ENCODE data around the gene KPRP.

Gene KPRP, protein sequence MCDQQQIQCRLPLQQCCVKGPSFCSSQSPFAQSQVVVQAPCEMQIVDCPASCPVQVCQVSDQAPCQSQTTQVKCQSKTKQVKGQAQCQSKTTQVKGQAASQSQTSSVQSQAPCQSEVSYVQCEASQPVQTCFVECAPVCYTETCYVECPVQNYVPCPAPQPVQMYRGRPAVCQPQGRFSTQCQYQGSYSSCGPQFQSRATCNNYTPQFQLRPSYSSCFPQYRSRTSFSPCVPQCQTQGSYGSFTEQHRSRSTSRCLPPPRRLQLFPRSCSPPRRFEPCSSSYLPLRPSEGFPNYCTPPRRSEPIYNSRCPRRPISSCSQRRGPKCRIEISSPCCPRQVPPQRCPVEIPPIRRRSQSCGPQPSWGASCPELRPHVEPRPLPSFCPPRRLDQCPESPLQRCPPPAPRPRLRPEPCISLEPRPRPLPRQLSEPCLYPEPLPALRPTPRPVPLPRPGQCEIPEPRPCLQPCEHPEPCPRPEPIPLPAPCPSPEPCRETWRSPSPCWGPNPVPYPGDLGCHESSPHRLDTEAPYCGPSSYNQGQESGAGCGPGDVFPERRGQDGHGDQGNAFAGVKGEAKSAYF

DNA sequence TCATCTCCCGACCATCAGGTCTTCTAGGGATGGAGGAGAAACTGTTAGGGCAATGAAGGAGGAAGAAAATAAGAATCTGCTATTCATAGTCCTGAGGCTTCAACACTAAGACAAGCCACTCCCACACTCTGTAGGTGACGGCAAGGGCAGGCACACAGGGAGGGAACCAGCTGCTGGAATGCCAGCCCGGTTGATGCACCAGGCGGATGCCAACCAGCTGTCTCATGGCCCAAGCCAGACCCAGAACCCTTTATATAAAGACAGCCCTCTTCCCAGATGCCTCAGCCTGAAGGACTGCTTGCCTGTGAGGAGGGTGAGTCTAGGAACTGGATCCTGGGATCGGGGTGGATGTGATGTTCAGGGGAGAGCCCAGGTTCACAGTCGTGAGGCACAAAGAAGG lies at the start of gene KPRP:
KPRP (plus strand) TSS at position 279 of the 400 bp plus-strand sequence. CDS start 1,564 bp downstream, outside the sequence.
- ChIA-PET POLR2A (no interaction called here), CTCF (interaction anchor here (0.7 kb wide), 2 partner anchors 17 to 299 kb away, joined by 3 read pairs; partner anchors contain the start of gene LCE1F)
- no peak for TF ChIP-seq SP3 (tag by site-specific recombination; IDR thresholded peaks at IDR 0.05)
- no peak for TF ChIP-seq ZNF404 (tag by site-specific recombination; IDR thresholded peaks at IDR 0.05)
- TF ChIP-seq GLI4 (tag by site-specific recombination; IDR thresholded peaks at IDR 0.05) = no peak
- TF ChIP-seq SP2 (tag by site-specific recombination; IDR thresholded peaks at IDR 0.05) = no peak
- no peak for TF ChIP-seq HOXA7 (CRISPR knock-in tag; IDR thresholded peaks at IDR 0.05; ENCODE audit: borderline replicate concordance)
- TF ChIP-seq SCRT1 (tag by site-specific recombination; IDR thresholded peaks at IDR 0.05; ENCODE audit: borderline replicate concordance) = no peak
- TF ChIP-seq BCL11A (tag by site-specific recombination; IDR thresholded peaks at IDR 0.05; ENCODE audit: low read depth) = no peak
- TF ChIP-seq ZBTB7A (tag by site-specific recombination; IDR thresholded peaks at IDR 0.05; ENCODE audit: low read depth) = no peak
- no peak for TF ChIP-seq ZNF558 (tag by site-specific recombination; IDR thresholded peaks at IDR 0.05)
- TF ChIP-seq, protein P1, sequence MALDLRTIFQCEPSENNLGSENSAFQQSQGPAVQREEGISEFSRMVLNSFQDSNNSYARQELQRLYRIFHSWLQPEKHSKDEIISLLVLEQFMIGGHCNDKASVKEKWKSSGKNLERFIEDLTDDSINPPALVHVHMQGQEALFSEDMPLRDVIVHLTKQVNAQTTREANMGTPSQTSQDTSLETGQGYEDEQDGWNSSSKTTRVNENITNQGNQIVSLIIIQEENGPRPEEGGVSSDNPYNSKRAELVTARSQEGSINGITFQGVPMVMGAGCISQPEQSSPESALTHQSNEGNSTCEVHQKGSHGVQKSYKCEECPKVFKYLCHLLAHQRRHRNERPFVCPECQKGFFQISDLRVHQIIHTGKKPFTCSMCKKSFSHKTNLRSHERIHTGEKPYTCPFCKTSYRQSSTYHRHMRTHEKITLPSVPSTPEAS (tag by site-specific recombination; IDR thresholded peaks at IDR 0.05) = no peak
- TF ChIP-seq ZNF768 (tag by site-specific recombination; IDR thresholded peaks at IDR 0.05) = no peak
- TF ChIP-seq KLF9 (tag by site-specific recombination; IDR thresholded peaks at IDR 0.05; ENCODE audit: low read depth) = no peak
- H3K9me3 ChIP-seq (ENCODE audit: control insufficient read depth, insufficient read depth, low read depth, low read length) = no peaks in the 10 kb centered on the region
- no peak within 1 kb of the TSS for H3K27ac ChIP-seq (ENCODE audit: extremely low read depth, low read depth, low read length)
- H3K36me3 ChIP-seq (ENCODE audit: control insufficient read depth in 2 of 2, insufficient read depth in 1 of 2, low read length in 2 of 2) = no peaks in the 10 kb centered on the region
- H3K4me3 ChIP-seq (ENCODE audit: low read depth, low read length) = no peak within 1 kb of the TSS
- H3K4me1 ChIP-seq (ENCODE audit: control insufficient read depth, insufficient read depth, low read length) = no peaks in the 10 kb centered on the region

DNA sequence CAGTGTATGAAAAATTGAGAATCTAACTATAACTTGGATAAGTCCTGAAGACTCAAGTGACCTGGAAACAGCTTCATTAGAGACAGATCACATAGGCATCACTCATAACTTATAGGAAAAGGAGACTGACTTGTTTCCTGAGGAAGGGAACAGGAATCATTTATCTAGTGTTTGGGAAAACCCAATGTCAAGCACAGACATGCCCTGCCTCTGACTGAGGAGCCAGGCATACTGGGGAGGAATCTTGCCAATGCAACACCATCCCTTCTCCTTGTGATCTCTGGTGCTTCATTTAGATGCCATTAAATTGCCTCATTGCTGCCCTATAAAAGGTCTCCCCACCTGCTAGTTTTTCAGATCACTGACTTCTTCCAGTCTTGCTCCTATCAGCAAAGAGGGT lies 39.6 kb upstream of the KPRP start:
- Histone ChIP-seq H3K36me3 (ENCODE audit: control insufficient read depth in 2 of 2, insufficient read depth in 1 of 2, low read length in 2 of 2) (no peaks in the 10 kb centered on the region), H3K9me3 (ENCODE audit: control insufficient read depth, insufficient read depth, low read depth, low read length) (no peaks in the 10 kb centered on the region), H3K4me1 (ENCODE audit: control insufficient read depth, insufficient read depth, low read length) (no peaks in the 10 kb centered on the region), H3K27ac (ENCODE audit: extremely low read depth, low read depth, low read length) (no peak overlapping the region), H3K4me3 (ENCODE audit: low read depth, low read length) (no peak overlapping the region)
- ChIA-PET CTCF (interaction anchor here (0.5 kb wide), 1 partner anchor 64 kb away, joined by 3 read pairs; no protein-coding TSS in a partner anchor), POLR2A (no interaction called here)
- TF ChIP-seq ZNF48 (tag by site-specific recombination; IDR thresholded peaks at IDR 0.05) (no peak), ZNF10 (tag by site-specific recombination; IDR thresholded peaks at IDR 0.05) (no peak)

DNA sequence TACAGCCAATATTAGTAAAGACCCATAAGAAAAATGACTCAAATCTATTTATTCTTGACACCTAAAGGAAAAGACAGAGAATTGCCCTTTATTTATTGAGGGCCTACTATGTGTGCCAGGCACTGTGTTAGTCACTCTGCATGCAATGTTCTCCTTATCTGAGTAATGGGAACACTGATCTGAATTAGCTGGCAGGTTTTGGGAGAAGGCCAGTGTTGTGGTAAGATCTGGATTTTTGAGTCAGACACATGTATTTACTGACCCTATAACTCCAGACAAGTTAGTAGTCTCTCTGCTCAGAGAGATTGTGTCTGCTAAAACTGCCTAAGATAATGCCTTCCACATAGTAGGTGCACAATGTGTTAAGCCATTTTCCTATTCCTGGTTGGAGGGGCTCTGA lies 32.6 kb upstream of the KPRP start:
- H3K27ac ChIP-seq (ENCODE audit: extremely low read depth, low read depth, low read length) = no peak overlapping the region
- CTCF ChIA-PET = interaction anchor here (0.5 kb wide), 1 partner anchor 145 kb away, joined by 3 read pairs; no protein-coding TSS in a partner anchor
- POLR2A ChIA-PET = no interaction called here
- H3K4me1 ChIP-seq (ENCODE audit: control insufficient read depth, insufficient read depth, low read length) = no peaks in the 10 kb centered on the region
- H3K4me3 ChIP-seq (ENCODE audit: low read depth, low read length) = no peak overlapping the region
- no peaks in the 10 kb centered on the region for H3K9me3 ChIP-seq (ENCODE audit: control insufficient read depth, insufficient read depth, low read depth, low read length)
- H3K36me3 ChIP-seq (ENCODE audit: control insufficient read depth in 2 of 2, insufficient read depth in 1 of 2, low read length in 2 of 2) = no peaks in the 10 kb centered on the region
- TF ChIP-seq BCL11A (tag by site-specific recombination; IDR thresholded peaks at IDR 0.05; ENCODE audit: low read depth) (no peak), SP2 (tag by site-specific recombination; IDR thresholded peaks at IDR 0.05) (no peak), ZNF221 (tag by site-specific recombination; IDR thresholded peaks at IDR 0.05; ENCODE audit: borderline replicate concordance) (no peak), ZNF530 (tag by site-specific recombination; IDR thresholded peaks at IDR 0.05; ENCODE audit: low read depth) (no peak), ZNF629 (tag by site-specific recombination; IDR thresholded peaks at IDR 0.05) (no peak), ZNF585B (tag by site-specific recombination; IDR thresholded peaks at IDR 0.05) (no peak), PRDM1 (tag by site-specific recombination; IDR thresholded peaks at IDR 0.05) (no peak), ZNF501 (tag by site-specific recombination; IDR thresholded peaks at IDR 0.05) (no peak)
- TF ChIP-seq, protein P2, sequence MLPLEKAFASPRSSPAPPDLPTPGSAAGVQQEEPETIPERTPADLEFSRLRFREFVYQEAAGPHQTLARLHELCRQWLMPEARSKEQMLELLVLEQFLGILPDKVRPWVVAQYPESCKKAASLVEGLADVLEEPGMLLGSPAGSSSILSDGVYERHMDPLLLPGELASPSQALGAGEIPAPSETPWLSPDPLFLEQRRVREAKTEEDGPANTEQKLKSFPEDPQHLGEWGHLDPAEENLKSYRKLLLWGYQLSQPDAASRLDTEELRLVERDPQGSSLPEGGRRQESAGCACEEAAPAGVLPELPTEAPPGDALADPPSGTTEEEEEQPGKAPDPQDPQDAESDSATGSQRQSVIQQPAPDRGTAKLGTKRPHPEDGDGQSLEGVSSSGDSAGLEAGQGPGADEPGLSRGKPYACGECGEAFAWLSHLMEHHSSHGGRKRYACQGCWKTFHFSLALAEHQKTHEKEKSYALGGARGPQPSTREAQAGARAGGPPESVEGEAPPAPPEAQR (tag by site-specific recombination; IDR thresholded peaks at IDR 0.05) = no peak
- TF ChIP-seq, protein P3, sequence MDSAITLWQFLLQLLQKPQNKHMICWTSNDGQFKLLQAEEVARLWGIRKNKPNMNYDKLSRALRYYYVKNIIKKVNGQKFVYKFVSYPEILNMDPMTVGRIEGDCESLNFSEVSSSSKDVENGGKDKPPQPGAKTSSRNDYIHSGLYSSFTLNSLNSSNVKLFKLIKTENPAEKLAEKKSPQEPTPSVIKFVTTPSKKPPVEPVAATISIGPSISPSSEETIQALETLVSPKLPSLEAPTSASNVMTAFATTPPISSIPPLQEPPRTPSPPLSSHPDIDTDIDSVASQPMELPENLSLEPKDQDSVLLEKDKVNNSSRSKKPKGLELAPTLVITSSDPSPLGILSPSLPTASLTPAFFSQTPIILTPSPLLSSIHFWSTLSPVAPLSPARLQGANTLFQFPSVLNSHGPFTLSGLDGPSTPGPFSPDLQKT (IDR thresholded peaks at IDR 0.05; ENCODE audit: borderline replicate concordance, low read depth, low read length) = no peak
- TF ChIP-seq, protein P4, sequence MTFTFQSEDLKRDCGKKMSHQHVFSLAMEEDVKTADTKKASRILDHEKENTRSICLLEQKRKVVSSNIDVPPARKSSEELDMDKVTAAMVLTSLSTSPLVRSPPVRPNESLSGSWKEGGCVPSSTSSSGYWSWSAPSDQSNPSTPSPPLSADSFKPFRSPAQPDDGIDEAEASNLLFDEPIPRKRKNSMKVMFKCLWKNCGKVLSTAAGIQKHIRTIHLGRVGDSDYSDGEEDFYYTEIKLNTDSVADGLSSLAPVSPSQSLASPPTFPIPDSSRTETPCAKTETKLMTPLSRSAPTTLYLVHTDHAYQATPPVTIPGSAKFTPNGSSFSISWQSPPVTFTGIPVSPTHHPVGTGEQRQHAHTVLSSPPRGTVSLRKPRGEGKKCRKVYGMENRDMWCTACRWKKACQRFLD (tag by site-specific recombination; IDR thresholded peaks at IDR 0.05) = no peak
- TF ChIP-seq, protein P5, sequence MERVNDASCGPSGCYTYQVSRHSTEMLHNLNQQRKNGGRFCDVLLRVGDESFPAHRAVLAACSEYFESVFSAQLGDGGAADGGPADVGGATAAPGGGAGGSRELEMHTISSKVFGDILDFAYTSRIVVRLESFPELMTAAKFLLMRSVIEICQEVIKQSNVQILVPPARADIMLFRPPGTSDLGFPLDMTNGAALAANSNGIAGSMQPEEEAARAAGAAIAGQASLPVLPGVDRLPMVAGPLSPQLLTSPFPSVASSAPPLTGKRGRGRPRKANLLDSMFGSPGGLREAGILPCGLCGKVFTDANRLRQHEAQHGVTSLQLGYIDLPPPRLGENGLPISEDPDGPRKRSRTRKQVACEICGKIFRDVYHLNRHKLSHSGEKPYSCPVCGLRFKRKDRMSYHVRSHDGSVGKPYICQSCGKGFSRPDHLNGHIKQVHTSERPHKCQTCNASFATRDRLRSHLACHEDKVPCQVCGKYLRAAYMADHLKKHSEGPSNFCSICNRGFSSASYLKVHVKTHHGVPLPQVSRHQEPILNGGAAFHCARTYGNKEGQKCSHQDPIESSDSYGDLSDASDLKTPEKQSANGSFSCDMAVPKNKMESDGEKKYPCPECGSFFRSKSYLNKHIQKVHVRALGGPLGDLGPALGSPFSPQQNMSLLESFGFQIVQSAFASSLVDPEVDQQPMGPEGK (tag by site-specific recombination; IDR thresholded peaks at IDR 0.05) = no peak
